BLaER1 (cell line): ENCODE results near the gene RIC8B.

Source experiments
- H3K27ac ChIP-seq: shearing (Covaris generic); formaldehyde crosslinking; 2 replicates; pipeline ENCODE4 v1.8.1; 2022
- H3K27me3 ChIP-seq: shearing (Covaris generic); formaldehyde crosslinking; 2 replicates; pipeline ENCODE4 v1.8.1; 2022
- H3K36me3 ChIP-seq: shearing (Covaris generic); formaldehyde crosslinking; 2 replicates; pipeline ENCODE4 v1.8.1; 2022
- H3K4me1 ChIP-seq: shearing (Covaris generic); formaldehyde crosslinking; 2 replicates; pipeline ENCODE4 v1.8.1; 2022
- H3K4me2 ChIP-seq: shearing (Covaris generic); formaldehyde crosslinking; 2 replicates; pipeline ENCODE4 v1.8.1; 2022
- H3K4me3 ChIP-seq: shearing (Covaris generic); formaldehyde crosslinking; 2 replicates; pipeline ENCODE4 v1.8.1; 2022
- H3K9ac ChIP-seq: shearing (Covaris generic); formaldehyde crosslinking; 2 replicates; pipeline ENCODE4 v1.8.1; 2022
- H3K9me3 ChIP-seq: shearing (Covaris generic); formaldehyde crosslinking; 2 replicates; pipeline ENCODE4 v1.8.1; 2022
- H4K20me1 ChIP-seq: shearing (Covaris generic); formaldehyde crosslinking; 2 replicates; pipeline ENCODE4 v1.8.1; 2022
- Cebpa-rat ChIP-seq: shearing (Covaris generic); IDR thresholded peaks from 2 replicates; pipeline ENCODE4 v1.8.1; 2022

The RIC8B gene

GRCh38 chr12:106866426-106867080 lies 92.1 kb downstream of the RIC8B start:
- H3K27me3 ChIP-seq = no peaks in the 10 kb centered on the region
- TF ChIP-seq Cebpa-rat = no peak
- H3K4me1 ChIP-seq = no peaks in the 10 kb centered on the region
- no peak overlapping the region for H3K27ac ChIP-seq
- H3K4me2 ChIP-seq = no peak overlapping the region
- H4K20me1 ChIP-seq = no peaks in the 10 kb centered on the region
- no peak overlapping the region for H3K4me3 ChIP-seq
- no peak overlapping the region for H3K9ac ChIP-seq
- no peaks in the 10 kb centered on the region for H3K9me3 ChIP-seq
- peaks cover 69% of the 10 kb centered on the region for H3K36me3 ChIP-seq

GRCh38 chr12:106867651-106868050 lies 93.2 kb downstream of the RIC8B start:
- no peak overlapping the region for H3K4me3 ChIP-seq
- no peaks in the 10 kb centered on the region for H3K4me1 ChIP-seq
- H3K4me2 ChIP-seq = no peak overlapping the region
- no peaks in the 10 kb centered on the region for H4K20me1 ChIP-seq
- no peaks in the 10 kb centered on the region for H3K9me3 ChIP-seq
- no peak for TF ChIP-seq Cebpa-rat
- no peak overlapping the region for H3K27ac ChIP-seq
- no peak overlapping the region for H3K9ac ChIP-seq
- no peaks in the 10 kb centered on the region for H3K27me3 ChIP-seq
- H3K36me3 ChIP-seq = peaks cover 69% of the 10 kb centered on the region

DNA sequence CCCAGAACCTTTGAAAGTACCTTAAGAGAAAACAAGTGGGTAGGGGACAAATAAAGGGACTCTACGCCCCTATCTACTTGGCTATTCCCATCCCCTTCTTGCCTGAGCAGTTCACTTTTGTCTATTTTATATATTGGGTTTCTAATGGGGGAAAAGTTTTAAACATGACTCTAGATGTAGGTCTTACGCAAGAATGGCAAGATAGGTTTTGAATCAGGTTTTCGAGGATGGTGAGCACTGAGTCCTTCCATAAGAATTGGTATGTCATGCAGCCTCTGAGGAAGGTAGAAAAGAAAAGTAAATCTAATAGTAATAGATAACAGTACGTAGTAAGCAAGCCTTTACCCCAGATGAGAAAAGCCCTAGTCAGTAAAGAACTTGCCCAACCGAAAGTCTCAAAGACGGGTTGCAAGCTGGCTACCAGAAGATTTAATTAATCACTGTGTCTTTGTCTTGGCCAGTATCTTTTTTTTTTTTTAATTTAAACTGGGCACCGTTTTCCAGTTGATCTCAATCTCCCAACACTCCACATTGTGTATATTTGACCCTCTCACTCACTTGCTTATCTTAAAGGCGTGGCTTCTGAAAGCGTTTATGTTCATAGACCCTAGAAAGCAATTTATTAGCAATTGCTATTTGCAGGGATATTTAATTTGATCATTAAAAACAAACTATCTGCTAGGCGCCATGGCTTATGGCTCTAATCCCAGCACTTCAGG lies 94.7 kb downstream of the RIC8B start:
- TF ChIP-seq Cebpa-rat = peak; percentile 53; the same call in 1 of the 2 replicates
- H3K9ac ChIP-seq = no peak overlapping the region
- H4K20me1 ChIP-seq = no peaks in the 10 kb centered on the region
- no peak overlapping the region for H3K4me2 ChIP-seq
- H3K9me3 ChIP-seq = no peaks in the 10 kb centered on the region
- H3K27me3 ChIP-seq = no peaks in the 10 kb centered on the region
- H3K27ac ChIP-seq = no peak overlapping the region
- H3K4me1 ChIP-seq = no peaks in the 10 kb centered on the region
- peaks cover 76% of the 10 kb centered on the region for H3K36me3 ChIP-seq
- H3K4me3 ChIP-seq = no peak overlapping the region

GRCh38 chr12:106870116-106870515 lies 95.6 kb downstream of the RIC8B start:
- H4K20me1 ChIP-seq = no peaks in the 10 kb centered on the region
- H3K4me3 ChIP-seq = no peak overlapping the region
- H3K4me2 ChIP-seq = no peak overlapping the region
- no peak overlapping the region for H3K27ac ChIP-seq
- H3K9ac ChIP-seq = no peak overlapping the region
- H3K4me1 ChIP-seq = no peaks in the 10 kb centered on the region
- no peaks in the 10 kb centered on the region for H3K27me3 ChIP-seq
- H3K36me3 ChIP-seq = peaks cover 76% of the 10 kb centered on the region
- no peaks in the 10 kb centered on the region for H3K9me3 ChIP-seq
- no peak for TF ChIP-seq Cebpa-rat

GRCh38 chr12:106871477-106871876 lies 97.0 kb downstream of the RIC8B start:
- Histone ChIP-seq H3K27me3 (no peaks in the 10 kb centered on the region), H3K4me3 (no peak overlapping the region), H3K9ac (no peak overlapping the region), H3K9me3 (no peaks in the 10 kb centered on the region), H3K4me2 (no peak overlapping the region), H3K27ac (no peak overlapping the region), H3K36me3 (peaks cover 67% of the 10 kb centered on the region), H3K4me1 (no peaks in the 10 kb centered on the region), H4K20me1 (no peaks in the 10 kb centered on the region)
- no peak for TF ChIP-seq Cebpa-rat

GRCh38 chr12:106873983-106874382 lies 99.5 kb downstream of the RIC8B start:
- no peak overlapping the region for H3K27ac ChIP-seq
- H3K9ac ChIP-seq = no peak overlapping the region
- peaks cover 63% of the 10 kb centered on the region for H3K36me3 ChIP-seq
- H3K27me3 ChIP-seq = no peaks in the 10 kb centered on the region
- H3K4me1 ChIP-seq = no peaks in the 10 kb centered on the region
- H3K4me3 ChIP-seq = no peak overlapping the region
- no peaks in the 10 kb centered on the region for H3K9me3 ChIP-seq
- no peaks in the 10 kb centered on the region for H4K20me1 ChIP-seq
- no peak for TF ChIP-seq Cebpa-rat
- no peak overlapping the region for H3K4me2 ChIP-seq

DNA sequence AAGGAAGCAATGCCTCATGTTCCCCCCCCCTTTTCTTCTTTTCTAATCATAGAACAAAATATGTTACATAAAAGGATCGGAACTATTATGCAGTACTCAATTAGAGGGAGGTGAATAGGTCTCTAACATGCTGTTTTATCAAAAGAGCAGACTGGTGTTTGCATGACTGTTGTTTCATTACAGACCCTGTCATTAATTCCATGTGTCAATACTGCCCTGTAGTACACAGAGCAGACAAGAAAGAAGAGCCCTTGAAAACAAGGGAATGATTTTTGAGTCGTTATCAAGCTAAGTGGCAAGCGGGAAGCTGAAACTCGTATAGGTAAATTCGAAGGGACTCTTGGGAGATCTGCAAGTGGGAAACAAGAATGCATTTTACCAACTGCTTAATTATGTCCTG lies 104.3 kb downstream of the RIC8B start:
- Histone ChIP-seq H3K4me3 (no peak overlapping the region), H4K20me1 (no peaks in the 10 kb centered on the region), H3K9me3 (no peaks in the 10 kb centered on the region), H3K27ac (no peak overlapping the region), H3K9ac (no peak overlapping the region), H3K27me3 (no peaks in the 10 kb centered on the region), H3K4me2 (no peak overlapping the region), H3K36me3 (peaks cover 77% of the 10 kb centered on the region), H3K4me1 (no peaks in the 10 kb centered on the region)
- TF ChIP-seq Cebpa-rat = no peak

- Histone ChIP-seq H3K9ac (no peak overlapping the region), H3K36me3 (peaks cover 78% of the 10 kb centered on the region), H3K27me3 (no peaks in the 10 kb centered on the region), H3K9me3 (no peaks in the 10 kb centered on the region), H3K4me2 (no peak overlapping the region), H4K20me1 (no peaks in the 10 kb centered on the region), H3K4me3 (no peak overlapping the region), H3K4me1 (no peaks in the 10 kb centered on the region), H3K27ac (no peak overlapping the region)
- TF ChIP-seq Cebpa-rat = no peak
Observed at GRCh38 chr12:106879612-106880011, 105.1 kb downstream of the RIC8B start.

- no peak overlapping the region for H3K4me2 ChIP-seq
- peaks cover 91% of the 10 kb centered on the region for H3K36me3 ChIP-seq
- H3K27me3 ChIP-seq = no peaks in the 10 kb centered on the region
- H3K9me3 ChIP-seq = no peaks in the 10 kb centered on the region
- H3K4me3 ChIP-seq = no peak overlapping the region
- H3K27ac ChIP-seq = no peak overlapping the region
- no peaks in the 10 kb centered on the region for H4K20me1 ChIP-seq
- no peaks in the 10 kb centered on the region for H3K4me1 ChIP-seq
- no peak for TF ChIP-seq Cebpa-rat
- H3K9ac ChIP-seq = no peak overlapping the region
Observed at GRCh38 chr12:106883426-106883825, 108.9 kb downstream of the RIC8B start.

GRCh38 chr12:106885026-106885425 lies 110.5 kb downstream of the RIC8B start:
- Histone ChIP-seq H3K36me3 (peaks cover 82% of the 10 kb centered on the region), H3K27me3 (no peaks in the 10 kb centered on the region), H3K4me1 (no peaks in the 10 kb centered on the region), H3K4me3 (no peak overlapping the region), H4K20me1 (no peaks in the 10 kb centered on the region), H3K9ac (no peak overlapping the region), H3K4me2 (no peak overlapping the region), H3K27ac (no peak overlapping the region), H3K9me3 (no peaks in the 10 kb centered on the region)
- no peak for TF ChIP-seq Cebpa-rat
